HG03520 (cell line): Measurements from ENCODE around the gene MANSC1.
"Not testable (repeated sequence)": the region's sequence is repeated elsewhere in the genome, so short reads cannot be mapped to it uniquely, and the experiment has no call there.

Experiments
- ATAC-seq: cut with Tn5 transposase; IDR thresholded peaks from one replicate; pipeline ENCODE4 v1.9.1; 2021; ENCODE audit warnings: mild to moderate bottlenecking, moderate library complexity; ENCODE audit not compliant: unreplicated experiment

The MANSC1 gene

DNA sequence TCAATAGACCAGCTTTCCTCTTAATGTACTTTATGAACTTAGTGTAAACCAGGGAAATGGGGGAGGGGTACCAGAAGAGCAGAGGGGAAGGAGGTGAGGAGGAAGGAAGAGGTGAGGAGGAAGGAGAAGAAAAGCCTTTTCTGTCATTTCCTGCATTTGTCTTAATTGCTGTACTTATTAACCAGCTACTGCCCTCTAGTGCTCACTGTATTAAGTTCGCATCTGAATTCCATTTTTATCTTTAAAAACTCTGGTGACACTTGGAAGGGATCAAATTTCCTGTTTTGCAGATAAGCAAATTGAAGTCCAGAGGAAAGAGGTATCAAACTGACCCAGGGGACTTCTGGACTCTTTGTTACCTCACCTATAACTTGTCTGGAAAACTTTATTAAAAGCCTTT is 22.2 kb downstream of the MANSC1 start:
- no peak for ATAC-seq

DNA sequence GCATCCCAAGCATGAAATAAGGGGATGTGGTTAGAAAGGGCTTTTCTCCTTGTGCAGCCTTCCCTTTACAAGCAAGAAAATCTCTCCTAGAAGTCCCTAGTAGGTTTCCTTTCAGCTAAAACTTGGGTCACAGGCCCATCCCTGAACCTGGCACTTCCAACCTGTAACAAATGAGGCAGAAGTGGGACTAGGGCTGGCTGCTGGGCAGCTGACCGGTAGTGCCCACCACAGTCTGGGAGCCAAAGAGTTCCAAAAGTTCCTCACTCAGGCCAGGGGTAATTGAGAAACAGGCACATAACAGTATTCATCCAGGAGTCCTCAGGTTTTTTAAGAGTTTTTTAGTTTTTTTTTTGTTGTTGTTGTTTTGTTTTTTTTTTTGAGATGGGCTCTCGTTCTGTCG is 23.8 kb downstream of the MANSC1 start:
- no peak for ATAC-seq

DNA sequence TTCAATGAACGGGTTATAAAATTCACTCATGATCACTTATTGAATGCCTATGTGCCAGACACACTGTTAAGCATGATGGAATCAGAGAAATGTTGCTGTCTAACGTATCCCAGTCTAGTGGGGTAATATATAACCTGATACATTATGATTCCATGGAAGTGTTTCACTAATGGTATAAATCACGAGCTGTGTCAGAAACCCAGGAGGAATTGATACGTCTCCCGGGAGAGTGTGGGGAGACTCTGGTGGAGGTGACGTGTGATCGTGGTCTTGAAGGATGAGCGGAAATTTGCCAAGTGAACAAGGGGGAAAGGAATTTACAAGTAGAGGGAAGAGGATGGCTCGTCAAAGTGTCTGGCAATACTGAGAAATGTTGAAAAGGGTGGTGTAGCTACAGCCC is 26.5 kb downstream of the MANSC1 start:
- no peak for ATAC-seq

DNA sequence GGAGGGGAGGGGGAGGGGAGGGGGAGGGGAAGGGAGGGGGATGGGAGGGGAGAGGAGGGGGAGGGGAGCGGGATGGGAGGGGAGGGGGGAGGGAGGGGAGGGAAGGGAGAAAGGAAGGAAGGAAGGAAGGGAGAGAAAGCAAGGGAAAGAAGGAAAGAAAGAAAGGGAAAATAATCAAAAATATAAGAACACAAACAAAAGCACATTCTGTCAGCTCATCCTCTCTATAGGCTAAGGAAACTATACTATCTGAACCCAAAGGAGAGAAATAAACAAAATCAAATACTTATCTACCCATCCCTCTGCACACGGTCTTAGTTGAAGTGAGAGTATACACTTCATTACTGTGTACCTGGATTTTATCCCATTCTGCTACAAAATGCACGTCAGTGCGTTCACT is 26.9 kb downstream of the MANSC1 start:
- no peak for ATAC-seq

DNA sequence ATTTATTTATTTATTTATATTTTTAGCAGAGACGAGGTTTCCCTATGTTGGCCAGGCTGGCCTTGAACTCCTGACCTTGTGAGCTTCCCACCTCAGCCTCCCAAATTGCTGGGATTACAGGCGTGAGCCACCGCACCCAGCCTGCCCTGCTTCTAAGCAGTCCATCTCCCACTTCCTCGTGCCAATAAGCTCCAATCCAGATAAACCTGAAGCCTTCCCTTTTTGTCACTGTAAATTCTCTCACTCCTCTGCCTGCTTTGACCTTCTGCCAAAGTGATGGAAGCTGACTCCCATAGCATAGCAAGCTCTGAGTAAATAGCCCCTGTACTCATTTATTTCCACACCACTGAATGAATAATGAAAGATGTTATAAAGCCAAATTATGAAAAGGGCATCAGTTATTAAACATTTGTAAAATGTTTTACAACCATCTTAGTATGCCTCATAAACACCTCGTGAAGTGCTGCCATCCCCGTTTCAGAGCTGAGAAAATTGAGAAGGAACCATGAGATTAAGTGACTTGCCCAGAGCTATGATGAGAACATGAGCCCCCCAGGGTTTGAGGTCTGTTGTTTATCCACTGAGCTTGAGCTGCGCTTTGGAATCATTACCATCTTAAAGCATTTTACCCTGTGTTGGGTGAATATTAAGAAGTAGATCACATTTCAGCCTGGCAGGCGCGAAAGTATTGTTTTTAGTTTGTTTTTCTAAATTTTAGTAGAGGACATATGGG is 30.4 kb downstream of the MANSC1 start:
- no peak for ATAC-seq

DNA sequence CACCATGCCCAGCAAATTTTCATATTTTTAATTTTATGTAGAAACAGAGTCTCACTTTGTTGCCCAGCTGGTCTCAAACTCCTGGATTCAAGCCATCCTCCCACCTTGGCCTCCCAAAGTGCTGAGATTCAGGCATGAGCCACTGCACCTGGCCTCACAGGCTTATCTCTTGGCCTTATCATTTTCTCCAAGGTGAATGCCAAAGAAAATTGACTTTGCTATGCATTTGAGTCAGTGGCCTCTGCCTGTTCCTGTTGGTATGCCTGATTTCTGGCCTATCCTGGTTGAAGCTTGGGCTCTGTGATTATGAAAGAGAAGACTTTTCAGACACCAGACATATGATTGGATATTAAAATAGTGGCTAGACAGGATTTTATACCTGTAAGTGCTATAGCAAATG is 34.2 kb downstream of the MANSC1 start:
- no peak for ATAC-seq

DNA sequence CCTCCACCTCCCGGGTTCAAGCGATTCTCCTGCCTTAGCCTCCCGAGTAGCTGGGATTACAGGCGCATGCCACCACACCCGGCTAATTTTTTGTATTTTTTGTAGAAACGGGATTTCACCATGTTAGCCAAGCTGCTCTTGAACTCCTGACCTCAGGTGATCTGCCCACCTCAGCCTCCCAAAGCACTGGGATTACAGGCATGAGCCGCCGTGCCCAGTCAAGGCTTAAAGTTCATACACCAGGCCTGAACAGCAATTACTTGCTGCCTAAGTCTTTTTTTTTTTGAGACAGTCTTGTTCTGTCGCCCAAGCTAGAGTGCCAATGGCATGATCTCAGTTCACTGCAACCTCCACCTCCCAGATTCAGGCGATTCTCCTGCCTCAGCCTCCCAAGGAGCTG is 39.3 kb downstream of the MANSC1 start:
- ATAC-seq: not testable (repeated sequence)

DNA sequence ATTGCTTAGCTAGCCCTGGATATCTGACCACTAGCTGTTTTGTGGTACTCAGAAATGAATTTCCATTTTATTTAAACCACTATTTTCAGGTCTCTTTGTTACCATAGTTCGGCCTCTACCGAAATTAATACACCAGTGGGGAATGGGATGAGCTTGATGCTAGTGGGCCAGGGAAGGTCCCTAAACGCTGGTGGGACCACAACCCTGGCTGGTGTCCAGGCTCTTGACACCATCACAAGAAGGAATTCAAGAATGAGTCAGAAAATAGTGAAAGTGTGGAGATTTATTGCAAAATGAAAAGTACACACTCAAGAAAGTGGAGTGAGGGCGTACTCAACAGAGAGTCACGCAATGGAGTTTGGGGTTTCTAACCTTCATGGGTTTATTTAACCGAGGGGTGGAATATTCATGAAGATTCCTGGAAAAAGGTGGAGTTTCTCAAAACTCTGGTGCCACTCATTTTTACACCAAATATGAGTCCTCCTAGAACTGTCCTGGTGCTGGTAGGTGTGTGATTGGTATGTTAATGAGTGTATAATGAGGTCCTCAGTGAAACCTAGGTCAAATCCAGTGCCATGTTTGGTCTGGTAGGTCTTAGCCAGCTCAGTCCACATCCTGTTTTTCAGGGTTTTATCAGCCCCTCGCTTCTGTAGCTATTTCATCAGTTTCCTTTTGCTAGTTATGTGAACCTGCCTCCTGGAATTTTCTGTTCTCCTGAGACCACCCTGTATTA is 44.3 kb downstream of the MANSC1 start:
- ATAC-seq: no peak

DNA sequence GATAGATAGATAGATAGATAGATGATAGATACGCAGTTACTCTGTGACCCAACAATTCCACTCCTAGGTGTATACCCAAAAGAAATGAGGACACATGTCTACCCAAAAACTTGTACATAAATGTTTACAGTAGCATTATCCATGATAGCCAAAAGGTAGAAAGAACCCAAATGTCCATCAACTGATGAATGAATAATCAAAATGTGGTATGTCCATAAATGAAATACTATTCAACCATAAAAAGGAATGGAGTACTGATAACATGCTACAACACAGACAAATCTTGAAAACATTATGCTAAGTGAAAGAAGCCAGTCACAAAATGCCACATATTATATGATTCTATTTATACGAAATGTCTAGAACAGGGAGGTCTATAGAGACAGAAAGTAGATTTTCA is 47.1 kb downstream of the MANSC1 start:
- no peak for ATAC-seq

DNA sequence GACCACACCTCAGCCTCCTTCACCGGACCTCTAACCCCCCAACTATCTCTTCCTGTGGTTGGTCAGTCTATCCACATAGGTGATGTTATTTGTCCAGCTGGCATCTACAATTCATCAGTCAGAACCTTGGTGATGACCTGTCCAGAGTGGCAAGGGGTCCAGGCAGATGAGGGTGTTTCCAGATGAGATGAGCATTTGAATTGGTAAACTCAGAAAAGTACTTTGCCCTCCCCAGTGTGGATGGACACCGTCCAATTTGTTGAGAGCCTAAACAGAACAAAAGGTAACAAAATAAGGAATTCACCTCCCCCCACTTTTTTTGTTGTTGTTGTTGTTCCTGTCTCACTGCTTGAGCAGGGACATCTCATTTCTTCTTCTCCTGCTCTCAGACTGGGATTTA is 48.9 kb downstream of the MANSC1 start:
- no peak for ATAC-seq

DNA sequence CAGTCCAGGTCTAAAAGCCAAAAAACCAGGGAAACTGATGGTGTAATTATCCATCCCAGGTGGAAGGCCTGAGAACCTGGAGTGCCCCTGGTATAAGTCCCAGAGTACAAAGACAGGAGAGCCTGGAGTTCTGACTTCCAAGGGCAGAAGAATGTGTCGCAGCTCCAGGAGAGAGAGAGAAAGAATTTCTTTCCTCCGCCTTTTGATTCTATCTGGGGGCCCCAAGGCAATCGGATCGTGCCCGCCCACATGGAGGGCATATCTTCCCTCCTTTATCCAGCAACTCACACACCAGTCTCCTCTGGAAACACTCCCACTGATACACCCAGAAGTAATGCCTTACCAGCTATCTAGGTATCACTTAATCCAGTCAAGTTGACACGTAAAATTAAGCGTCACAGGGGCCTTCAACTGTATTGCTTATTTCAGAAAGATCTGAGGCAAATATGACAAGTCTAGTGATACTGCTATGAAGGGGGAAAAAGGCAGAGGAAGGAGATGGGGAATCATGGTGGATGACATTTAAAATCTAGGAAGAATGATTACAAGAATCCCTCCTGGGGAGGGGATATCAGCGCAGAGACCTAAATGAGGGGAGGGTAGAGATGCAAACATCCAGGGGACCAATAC is 52.7 kb downstream of the MANSC1 start:
- ATAC-seq: no peak

DNA sequence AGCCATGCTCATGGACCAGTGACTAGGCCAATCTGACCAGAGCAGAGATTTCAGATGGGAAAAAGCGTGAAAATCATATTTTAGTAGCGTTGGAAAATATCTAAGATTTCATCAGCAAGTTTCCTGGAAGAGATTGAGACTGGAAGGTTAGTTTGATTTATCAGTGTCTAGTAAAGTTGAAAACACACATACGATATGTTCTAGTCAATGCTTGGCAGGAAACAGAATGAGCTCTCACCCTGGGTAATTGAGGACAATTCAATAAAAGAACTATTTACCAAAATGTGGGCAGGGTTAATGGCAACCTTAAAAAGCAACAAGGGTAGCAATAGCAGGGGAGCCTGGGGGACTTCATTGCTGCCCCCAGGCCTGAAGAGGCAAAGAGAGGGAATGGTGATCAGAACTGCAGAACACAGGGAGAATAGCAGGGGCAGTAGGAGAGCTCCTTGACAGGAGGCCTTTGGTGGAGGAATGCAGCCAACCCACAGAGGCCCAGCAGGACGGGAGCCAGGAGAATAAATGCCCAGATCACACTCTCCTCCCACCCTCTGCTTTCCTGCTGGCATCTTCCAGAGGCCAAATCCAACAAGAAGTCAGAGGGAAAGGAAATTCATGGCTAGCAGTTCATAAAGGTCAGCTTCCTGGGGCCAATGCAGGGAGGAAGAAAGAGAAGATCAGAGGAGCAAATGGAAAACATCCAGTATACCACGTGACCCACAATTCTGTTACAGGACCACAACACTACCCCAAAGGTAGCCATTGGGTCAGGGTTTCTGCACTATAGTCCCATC is 55.6 kb downstream of the MANSC1 start:
- no peak for ATAC-seq

DNA sequence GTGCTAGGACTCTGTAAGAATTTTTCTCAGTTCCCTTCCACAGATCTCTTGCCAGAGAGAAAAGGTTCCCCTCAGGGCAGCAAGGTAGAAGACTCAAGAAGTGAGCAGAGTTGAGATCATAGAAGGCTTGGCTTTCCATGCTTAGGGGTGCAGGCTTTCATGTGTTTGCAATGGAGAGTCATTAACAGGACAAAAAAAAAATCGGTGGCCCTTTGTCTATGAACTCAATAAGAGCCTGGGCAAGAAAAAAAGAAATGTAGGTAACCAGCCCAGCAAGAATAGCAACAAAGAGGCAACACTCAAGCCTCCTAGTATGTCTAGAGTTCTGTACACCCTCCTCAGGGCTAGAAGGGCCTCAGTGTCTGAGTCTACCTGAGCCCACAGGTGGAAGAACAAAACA is 59.8 kb downstream of the MANSC1 start:
- no peak for ATAC-seq

DNA sequence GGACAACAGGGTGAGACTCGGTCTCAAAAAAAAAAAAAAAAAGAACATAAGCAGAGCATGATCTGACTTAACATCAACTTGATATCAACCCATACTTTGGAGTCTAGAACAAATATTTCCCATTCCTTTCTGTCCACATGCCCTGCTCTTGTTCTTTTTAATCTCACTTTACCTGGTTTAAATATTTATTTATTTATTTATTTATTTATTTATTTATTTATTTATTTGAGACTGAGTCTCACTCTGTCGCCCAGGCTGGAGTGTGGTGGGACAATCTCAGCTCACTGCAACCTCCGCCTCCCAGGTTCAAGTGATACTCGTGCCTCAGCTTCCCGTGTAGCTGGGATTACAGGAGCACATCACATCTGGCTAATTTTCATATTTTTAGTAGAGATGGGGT is 63.6 kb downstream of the MANSC1 start:
- ATAC-seq: no peak

DNA sequence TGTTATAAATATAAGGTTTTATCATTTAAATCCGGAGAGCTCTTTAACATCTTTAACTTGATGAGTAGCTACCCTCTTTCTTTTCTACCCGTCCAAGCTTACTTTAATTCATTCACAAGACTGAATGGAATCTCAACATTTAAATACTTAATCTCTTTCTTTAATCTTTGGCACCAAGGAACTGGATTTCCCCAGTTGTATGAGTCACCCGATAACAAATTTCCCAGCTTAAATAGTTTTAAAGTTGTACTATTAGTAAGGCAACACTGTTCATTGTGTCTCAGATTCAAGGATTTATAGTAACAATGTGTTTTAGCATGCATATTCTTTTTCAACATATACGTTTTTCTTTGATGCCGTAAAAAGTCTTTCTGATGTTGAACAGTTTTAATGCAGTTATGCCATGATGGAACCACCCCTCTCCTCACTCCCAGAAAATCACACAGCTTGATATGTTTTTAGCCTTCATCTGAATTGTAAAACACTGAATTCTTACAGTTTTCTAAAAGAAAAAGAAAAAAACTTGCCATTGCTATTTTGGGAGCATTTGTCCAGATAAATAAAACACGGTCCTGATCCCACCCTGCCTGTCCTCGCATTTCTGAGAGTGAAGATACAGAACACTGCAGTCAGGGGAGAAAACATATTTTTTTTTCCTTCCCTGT is 67.1 kb downstream of the MANSC1 start:
- no peak for ATAC-seq

DNA sequence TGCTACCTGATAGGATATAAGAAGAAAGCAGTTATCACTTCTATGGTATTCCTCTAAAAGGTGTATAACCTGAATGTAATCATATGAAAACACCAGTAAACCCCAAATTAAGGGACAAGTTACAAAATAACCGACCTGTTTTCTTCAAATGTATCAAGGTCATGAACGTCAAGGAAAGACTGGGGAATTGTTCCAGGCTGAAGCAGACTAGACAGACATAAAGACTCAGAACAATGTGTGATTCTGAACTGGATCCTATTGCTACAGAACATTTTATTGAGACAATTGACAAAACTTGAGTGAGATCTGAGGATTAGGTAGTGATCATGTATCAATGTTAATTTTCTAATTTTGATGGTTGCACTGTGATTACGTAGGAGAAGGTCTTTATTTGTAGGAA is 67.8 kb downstream of the MANSC1 start:
- ATAC-seq: no peak

DNA sequence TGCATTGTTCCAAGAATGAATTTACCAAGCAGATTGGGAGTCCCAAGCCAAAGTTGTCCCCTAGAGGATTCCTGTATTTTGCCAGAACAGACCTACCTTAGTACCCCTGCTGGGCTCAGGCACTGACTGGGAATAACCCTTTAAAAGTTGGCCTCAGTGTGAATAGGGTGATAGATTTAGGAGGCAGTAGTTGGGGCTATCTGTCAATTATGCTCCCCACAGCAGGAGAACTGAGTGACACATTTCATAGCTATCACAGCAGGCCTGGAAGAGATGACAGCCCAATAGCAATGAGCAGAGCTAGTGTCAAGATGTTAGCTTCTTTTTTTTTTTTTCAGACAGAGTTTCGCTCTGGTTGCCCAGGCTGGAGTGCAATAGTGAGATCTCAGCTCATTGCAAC is 68.9 kb downstream of the MANSC1 start:
- no peak for ATAC-seq

DNA sequence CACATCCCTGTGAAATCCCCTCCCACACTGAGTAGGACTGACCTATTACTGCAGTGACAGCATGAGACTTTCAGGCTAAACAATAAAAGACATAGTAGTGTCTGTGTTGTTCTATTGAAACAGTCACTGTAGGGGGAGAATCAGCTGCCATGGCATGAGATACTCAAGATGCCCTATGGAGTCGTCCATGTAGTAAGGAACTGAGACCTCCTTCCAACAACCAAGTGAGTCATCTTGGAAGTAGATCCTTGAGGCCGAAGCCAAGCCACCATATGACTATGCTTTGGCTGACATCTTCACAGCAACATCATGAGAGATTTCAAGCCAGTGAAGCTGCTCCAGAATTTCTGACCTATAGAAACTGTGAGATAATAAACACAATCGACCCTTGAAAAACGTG is 71.1 kb downstream of the MANSC1 start:
- no peak for ATAC-seq
